ENCODE data around the gene FER.

GRCh38 chr5:108727651-108728565 is 19.8 kb upstream of the FER start:
- TF ChIP-seq SMC3 (conservative IDR thresholded peaks at IDR 0.05; ENCODE audit: poor library complexity) (no peak), CTCF (IDR thresholded peaks at IDR 0.05; ENCODE audit: poor library complexity, severe bottlenecking) (no peak), POLR2AphosphoS5 (IDR thresholded peaks at IDR 0.05) (no peak), RAD21 (conservative IDR thresholded peaks at IDR 0.05) (no peak)
